A549 (cell line): ENCODE measurements around the gene SLC35C1.

Experiments
- NR3C1 ChIP-seq: fragments of >200 bp; sonication (Bioruptor Twin); formaldehyde crosslinking; IDR thresholded peaks from 3 replicates; pipeline ENCODE4 v1.6.1; 2017
- TFCP2L1 ChIP-seq: fragments of 250-450 bp; sonication (Bioruptor Pico); IDR thresholded peaks from 2 replicates; pipeline ENCODE4 v1.5.0; 2021; ENCODE audit warnings: mild to moderate bottlenecking
- TF ChIP-seq, protein P1 (sequence below): fragments of >200 bp; sonication (Bioruptor Twin); formaldehyde crosslinking; IDR thresholded peaks from 3 replicates; pipeline ENCODE4 v1.5.1; 2016

DNA sequence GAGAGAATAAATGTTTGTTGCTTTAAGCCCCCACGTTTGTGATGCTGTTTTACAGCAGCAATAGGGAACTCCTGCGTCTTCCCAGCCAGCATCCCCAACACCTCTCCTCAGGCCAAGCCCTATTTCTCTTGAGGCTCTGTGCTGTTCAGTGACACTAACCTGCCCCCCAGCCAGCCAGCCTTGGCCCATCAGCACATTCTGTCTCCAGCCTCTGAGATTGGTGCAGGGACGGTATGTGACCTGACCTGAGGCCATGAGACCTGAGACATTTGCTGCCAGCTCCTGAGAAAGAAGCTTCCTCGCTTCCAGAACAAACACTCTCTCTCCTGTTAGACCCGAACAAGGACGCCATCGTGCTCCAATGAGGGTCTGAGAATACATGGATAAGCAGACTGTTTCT lies 38.5 kb upstream of the SLC35C1 start:
- no peak for TF ChIP-seq NR3C1
- TF ChIP-seq, protein P1, sequence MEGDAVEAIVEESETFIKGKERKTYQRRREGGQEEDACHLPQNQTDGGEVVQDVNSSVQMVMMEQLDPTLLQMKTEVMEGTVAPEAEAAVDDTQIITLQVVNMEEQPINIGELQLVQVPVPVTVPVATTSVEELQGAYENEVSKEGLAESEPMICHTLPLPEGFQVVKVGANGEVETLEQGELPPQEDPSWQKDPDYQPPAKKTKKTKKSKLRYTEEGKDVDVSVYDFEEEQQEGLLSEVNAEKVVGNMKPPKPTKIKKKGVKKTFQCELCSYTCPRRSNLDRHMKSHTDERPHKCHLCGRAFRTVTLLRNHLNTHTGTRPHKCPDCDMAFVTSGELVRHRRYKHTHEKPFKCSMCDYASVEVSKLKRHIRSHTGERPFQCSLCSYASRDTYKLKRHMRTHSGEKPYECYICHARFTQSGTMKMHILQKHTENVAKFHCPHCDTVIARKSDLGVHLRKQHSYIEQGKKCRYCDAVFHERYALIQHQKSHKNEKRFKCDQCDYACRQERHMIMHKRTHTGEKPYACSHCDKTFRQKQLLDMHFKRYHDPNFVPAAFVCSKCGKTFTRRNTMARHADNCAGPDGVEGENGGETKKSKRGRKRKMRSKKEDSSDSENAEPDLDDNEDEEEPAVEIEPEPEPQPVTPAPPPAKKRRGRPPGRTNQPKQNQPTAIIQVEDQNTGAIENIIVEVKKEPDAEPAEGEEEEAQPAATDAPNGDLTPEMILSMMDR, result no peak
- TF ChIP-seq TFCP2L1 (CRISPR knock-in tag), result no peak
